ENCODE results near the gene ZDHHC11B. TPM values are rescaled to one million over a fixed set of nuclear protein-coding genes. Genes with fewer than 3 reads are reported as not detected.

The ZDHHC11B gene
- total RNA-seq, 4 donors from 2014 or later = 1.1 to 18.9 (median 2.4) TPM; not detected in 1

GRCh38 chr5:665956-666711 lies 118.4 kb downstream of the ZDHHC11B start:
- no peaks in the 10 kb centered on the region for H3K36me3 ChIP-seq
- DNase-seq = no peak
- 95% methylated on average over 26 of the region's 40 CpGs; no CpG with 5 or more reads in 1 of the 2 donors for whole genome bisulfite sequencing, 2 donors (ENCODE audit: low coverage in 1 of 2)
- intact Hi-C loops (cut with DNase I; ENCODE audit: low total_unique reads) (no loop called here), in situ Hi-C loops (cut with MboI; ENCODE audit: low pct_ligation_motif_present in 1 of 4, low pct_unique_long_range_greater_than_20kb in 1 of 4, low sequenced_read_pairs in 3 of 4) (loop anchor here in 2 of 4 donors (10.0 to 25.0 kb wide), 2 partner anchors 239 to 246 kb away; no protein-coding TSS in a partner anchor)
- H3K4me3 ChIP-seq = no peak overlapping the region
- H3K27ac ChIP-seq = no peak overlapping the region
- no peak for TF ChIP-seq CTCF (IDR thresholded peaks at IDR 0.05)
- peaks cover 6 to 14% (median 10%) of the 10 kb centered on the region in 4 donors for H3K4me1 ChIP-seq
- H3K9me3 ChIP-seq = no peaks in the 10 kb centered on the region
- no peaks in the 10 kb centered on the region for H3K27me3 ChIP-seq

GRCh38 chr5:665541-665955 lies 119.0 kb downstream of the ZDHHC11B start:
- TF ChIP-seq POLR2AphosphoS5 (IDR thresholded peaks at IDR 0.05) (no peak), CTCF (IDR thresholded peaks at IDR 0.05) (no peak), POLR2A (IDR thresholded peaks at IDR 0.05) (no peak), EP300 (IDR thresholded peaks at IDR 0.05; ENCODE audit: low read depth) (no peak)
- H3K36me3 ChIP-seq = no peaks in the 10 kb centered on the region
- in situ Hi-C loops (cut with MboI; ENCODE audit: low pct_ligation_motif_present in 1 of 4, low pct_unique_long_range_greater_than_20kb in 1 of 4, low sequenced_read_pairs in 3 of 4) = loop anchor here in 2 of 4 donors (10.0 to 25.0 kb wide), 2 partner anchors 239 to 247 kb away; no protein-coding TSS in a partner anchor

GRCh38 chr5:664994-665360 lies 119.6 kb downstream of the ZDHHC11B start:
- no peaks in the 10 kb centered on the region for H3K9me3 ChIP-seq
- 98% methylated on average over 20 of the region's 20 CpGs; no CpG with 5 or more reads in 1 of the 2 donors for WGBS, 2 donors (ENCODE audit: low coverage in 1 of 2)
- intact Hi-C loops (cut with DNase I; ENCODE audit: low total_unique reads) = no loop called here
- no peak for DNase-seq
- peaks cover 6 to 14% (median 10%) of the 10 kb centered on the region in 4 donors for H3K4me1 ChIP-seq
- TF ChIP-seq CTCF (IDR thresholded peaks at IDR 0.05) (no peak), POLR2A (IDR thresholded peaks at IDR 0.05) (no peak), EP300 (IDR thresholded peaks at IDR 0.05; ENCODE audit: low read depth) (no peak), POLR2AphosphoS5 (IDR thresholded peaks at IDR 0.05) (no peak)
- no peak overlapping the region for H3K4me3 ChIP-seq
- in situ Hi-C loops (cut with MboI; ENCODE audit: low pct_ligation_motif_present in 1 of 4, low pct_unique_long_range_greater_than_20kb in 1 of 4, low sequenced_read_pairs in 3 of 4) = loop anchor here in 2 of 4 donors (10.0 to 25.0 kb wide), 2 partner anchors 240 to 247 kb away; no protein-coding TSS in a partner anchor
- H3K27me3 ChIP-seq = no peaks in the 10 kb centered on the region
- no peaks in the 10 kb centered on the region for H3K36me3 ChIP-seq
- H3K27ac ChIP-seq = no peak overlapping the region

More at GRCh38 chr5:665541-665955, 119.0 kb downstream of the ZDHHC11B start:
- no peaks in the 10 kb centered on the region for H3K9me3 ChIP-seq
- H3K27me3 ChIP-seq = no peaks in the 10 kb centered on the region
- DNase-seq = no peak
- WGBS, 2 donors (ENCODE audit: low coverage in 1 of 2) = 84% methylated on average over 4 of the region's 8 CpGs; no CpG with 5 or more reads in 1 of the 2 donors
- intact Hi-C loops (cut with DNase I; ENCODE audit: low total_unique reads) = no loop called here
- no peak overlapping the region for H3K4me3 ChIP-seq
- H3K4me1 ChIP-seq = peaks cover 6 to 14% (median 10%) of the 10 kb centered on the region in 4 donors
- no peak overlapping the region for H3K27ac ChIP-seq

- no peaks in the 10 kb centered on the region for H3K27me3 ChIP-seq
- TF ChIP-seq POLR2AphosphoS5 (IDR thresholded peaks at IDR 0.05) (no peak), EP300 (IDR thresholded peaks at IDR 0.05; ENCODE audit: low read depth) (no peak), CTCF (IDR thresholded peaks at IDR 0.05) (no peak), POLR2A (IDR thresholded peaks at IDR 0.05) (no peak)
- no peaks in the 10 kb centered on the region for H3K36me3 ChIP-seq
- H3K4me3 ChIP-seq = no peak overlapping the region
- no peaks in the 10 kb centered on the region for H3K9me3 ChIP-seq
- DNase-seq = peak; percentile 63
- H3K27ac ChIP-seq = peak overlapping the region; percentile 13 to 39 (median 36)
- in situ Hi-C loops (cut with MboI; ENCODE audit: low pct_ligation_motif_present in 1 of 4, low pct_unique_long_range_greater_than_20kb in 1 of 4, low sequenced_read_pairs in 3 of 4) = loop anchor here in 2 of 4 donors (10.0 to 25.0 kb wide), 2 partner anchors 240 to 248 kb away; no protein-coding TSS in a partner anchor
- 56% methylated on average over 24 of the region's 24 CpGs; no CpG with 5 or more reads in 1 of the 2 donors for WGBS, 2 donors (ENCODE audit: low coverage in 1 of 2)
- intact Hi-C loops (cut with DNase I; ENCODE audit: low total_unique reads) = no loop called here
- H3K4me1 ChIP-seq = peaks cover 5 to 14% (median 10%) of the 10 kb centered on the region in 4 donors
Observed at GRCh38 chr5:664343-664993, 120.1 kb downstream of the ZDHHC11B start.
